ENCODE data around the gene FRMD4B. TPM values are rescaled to one million over a fixed set of nuclear protein-coding genes. Genes with fewer than 3 reads are reported as not detected.

Gene FRMD4B
- total RNA-seq, 1 experiment from 2014 or later = 0.90 TPM

GRCh38 chr3:69197922-69198530, 187.9 kb downstream of the FRMD4B start:
- 0 out of 2 replicates have a peak, but pooled peaks cover 3% of the 10 kb centered on the region for H3K4me1 ChIP-seq (ENCODE audit: control insufficient read depth, insufficient read depth, low read length)
- intact Hi-C loops (cut with micrococcal nuclease; ENCODE audit: unreplicated experiment) = no loop called here
- ChIA-PET POLR2A (no interaction called here), CTCF (no interaction called here)
- no peak overlapping the region for H3K4me3 ChIP-seq (ENCODE audit: low read depth in 2 of 2, low read length in 2 of 2)
- H3K27ac ChIP-seq (ENCODE audit: low read length) = no peak overlapping the region
- ATAC-seq (no peak), DNase-seq (ENCODE audit: low read depth, low spot score) (no peak)
- no peak for TF ChIP-seq SIN3A (IDR thresholded peaks at IDR 0.05; ENCODE audit: borderline replicate concordance, insufficient read depth, low read depth, low read length)
- TF ChIP-seq, protein P1, sequence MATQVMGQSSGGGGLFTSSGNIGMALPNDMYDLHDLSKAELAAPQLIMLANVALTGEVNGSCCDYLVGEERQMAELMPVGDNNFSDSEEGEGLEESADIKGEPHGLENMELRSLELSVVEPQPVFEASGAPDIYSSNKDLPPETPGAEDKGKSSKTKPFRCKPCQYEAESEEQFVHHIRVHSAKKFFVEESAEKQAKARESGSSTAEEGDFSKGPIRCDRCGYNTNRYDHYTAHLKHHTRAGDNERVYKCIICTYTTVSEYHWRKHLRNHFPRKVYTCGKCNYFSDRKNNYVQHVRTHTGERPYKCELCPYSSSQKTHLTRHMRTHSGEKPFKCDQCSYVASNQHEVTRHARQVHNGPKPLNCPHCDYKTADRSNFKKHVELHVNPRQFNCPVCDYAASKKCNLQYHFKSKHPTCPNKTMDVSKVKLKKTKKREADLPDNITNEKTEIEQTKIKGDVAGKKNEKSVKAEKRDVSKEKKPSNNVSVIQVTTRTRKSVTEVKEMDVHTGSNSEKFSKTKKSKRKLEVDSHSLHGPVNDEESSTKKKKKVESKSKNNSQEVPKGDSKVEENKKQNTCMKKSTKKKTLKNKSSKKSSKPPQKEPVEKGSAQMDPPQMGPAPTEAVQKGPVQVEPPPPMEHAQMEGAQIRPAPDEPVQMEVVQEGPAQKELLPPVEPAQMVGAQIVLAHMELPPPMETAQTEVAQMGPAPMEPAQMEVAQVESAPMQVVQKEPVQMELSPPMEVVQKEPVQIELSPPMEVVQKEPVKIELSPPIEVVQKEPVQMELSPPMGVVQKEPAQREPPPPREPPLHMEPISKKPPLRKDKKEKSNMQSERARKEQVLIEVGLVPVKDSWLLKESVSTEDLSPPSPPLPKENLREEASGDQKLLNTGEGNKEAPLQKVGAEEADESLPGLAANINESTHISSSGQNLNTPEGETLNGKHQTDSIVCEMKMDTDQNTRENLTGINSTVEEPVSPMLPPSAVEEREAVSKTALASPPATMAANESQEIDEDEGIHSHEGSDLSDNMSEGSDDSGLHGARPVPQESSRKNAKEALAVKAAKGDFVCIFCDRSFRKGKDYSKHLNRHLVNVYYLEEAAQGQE (IDR thresholded peaks at IDR 0.05; ENCODE audit: insufficient read depth in 1 of 2, low read depth in 2 of 2, low read length in 1 of 2) = no peak
- TF ChIP-seq TCF7L2 (IDR thresholded peaks at IDR 0.05; ENCODE audit: low read depth, low read length) = no peak
- TF ChIP-seq POLR2AphosphoS5 (IDR thresholded peaks at IDR 0.05; ENCODE audit: low read depth, low read length) = no peak
- TF ChIP-seq, protein P2, sequence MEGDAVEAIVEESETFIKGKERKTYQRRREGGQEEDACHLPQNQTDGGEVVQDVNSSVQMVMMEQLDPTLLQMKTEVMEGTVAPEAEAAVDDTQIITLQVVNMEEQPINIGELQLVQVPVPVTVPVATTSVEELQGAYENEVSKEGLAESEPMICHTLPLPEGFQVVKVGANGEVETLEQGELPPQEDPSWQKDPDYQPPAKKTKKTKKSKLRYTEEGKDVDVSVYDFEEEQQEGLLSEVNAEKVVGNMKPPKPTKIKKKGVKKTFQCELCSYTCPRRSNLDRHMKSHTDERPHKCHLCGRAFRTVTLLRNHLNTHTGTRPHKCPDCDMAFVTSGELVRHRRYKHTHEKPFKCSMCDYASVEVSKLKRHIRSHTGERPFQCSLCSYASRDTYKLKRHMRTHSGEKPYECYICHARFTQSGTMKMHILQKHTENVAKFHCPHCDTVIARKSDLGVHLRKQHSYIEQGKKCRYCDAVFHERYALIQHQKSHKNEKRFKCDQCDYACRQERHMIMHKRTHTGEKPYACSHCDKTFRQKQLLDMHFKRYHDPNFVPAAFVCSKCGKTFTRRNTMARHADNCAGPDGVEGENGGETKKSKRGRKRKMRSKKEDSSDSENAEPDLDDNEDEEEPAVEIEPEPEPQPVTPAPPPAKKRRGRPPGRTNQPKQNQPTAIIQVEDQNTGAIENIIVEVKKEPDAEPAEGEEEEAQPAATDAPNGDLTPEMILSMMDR (IDR thresholded peaks at IDR 0.05) = no peak
- in situ Hi-C loops (cut with HindIII; ENCODE audit: low pct_unique_long_range_greater_than_20kb, low sequenced_read_pairs) = no loop called here
- BruUV-seq (replicated peaks) = no TSS peak
- H3K27me3 ChIP-seq (ENCODE audit: control insufficient read depth, insufficient read depth, low read length) = no peaks in the 10 kb centered on the region
- no peaks in the 10 kb centered on the region for H3K36me3 ChIP-seq (ENCODE audit: control insufficient read depth, insufficient read depth, low read length)
- H3K9me3 ChIP-seq (ENCODE audit: control insufficient read depth, insufficient read depth, low read depth, low read length) = no peaks in the 10 kb centered on the region

DNA sequence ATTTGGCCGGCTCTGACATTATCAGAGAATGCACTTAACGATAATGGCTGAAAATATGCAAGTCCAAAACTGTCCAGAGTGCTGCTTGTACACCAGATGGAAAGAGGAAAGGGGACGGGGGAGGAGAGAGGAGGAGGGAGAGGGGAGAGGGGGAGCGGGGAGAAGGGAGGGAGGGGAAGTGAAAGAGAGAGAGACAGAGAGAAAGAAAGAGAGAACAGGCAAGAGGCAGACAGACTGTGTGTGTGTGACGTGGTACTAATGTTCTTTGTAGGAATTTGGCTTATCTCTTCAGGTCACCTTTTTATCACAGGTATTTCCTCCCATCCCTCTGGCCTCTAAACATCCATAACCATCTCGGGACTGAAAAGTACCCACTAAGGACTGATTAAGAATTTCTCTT, 188.4 kb downstream of the FRMD4B start:
- no peaks in the 10 kb centered on the region for H3K9me3 ChIP-seq (ENCODE audit: control insufficient read depth, insufficient read depth, low read depth, low read length)
- TF ChIP-seq SIN3A (IDR thresholded peaks at IDR 0.05; ENCODE audit: borderline replicate concordance, insufficient read depth, low read depth, low read length) (no peak), POLR2AphosphoS5 (IDR thresholded peaks at IDR 0.05; ENCODE audit: low read depth, low read length) (no peak), TCF7L2 (IDR thresholded peaks at IDR 0.05; ENCODE audit: low read depth, low read length) (no peak)
- TF ChIP-seq, protein P1 (IDR thresholded peaks at IDR 0.05; ENCODE audit: insufficient read depth in 1 of 2, low read depth in 2 of 2, low read length in 1 of 2) = no peak
- TF ChIP-seq, protein P2 (IDR thresholded peaks at IDR 0.05) = no peak
- ChIA-PET POLR2A (no interaction called here), CTCF (no interaction called here)
- no peak overlapping the region for H3K4me3 ChIP-seq (ENCODE audit: low read depth in 2 of 2, low read length in 2 of 2)
- in situ Hi-C loops (cut with HindIII; ENCODE audit: low pct_unique_long_range_greater_than_20kb, low sequenced_read_pairs) (no loop called here), intact Hi-C loops (cut with micrococcal nuclease; ENCODE audit: unreplicated experiment) (no loop called here)
- BruUV-seq (replicated peaks) = no TSS peak
- no peaks in the 10 kb centered on the region for H3K27me3 ChIP-seq (ENCODE audit: control insufficient read depth, insufficient read depth, low read length)
- ATAC-seq (no peak), DNase-seq (ENCODE audit: low read depth, low spot score) (no peak)
- H3K27ac ChIP-seq (ENCODE audit: low read length) = no peak overlapping the region
- 0 out of 2 replicates have a peak, but pooled peaks cover 3% of the 10 kb centered on the region for H3K4me1 ChIP-seq (ENCODE audit: control insufficient read depth, insufficient read depth, low read length)
- H3K36me3 ChIP-seq (ENCODE audit: control insufficient read depth, insufficient read depth, low read length) = no peaks in the 10 kb centered on the region
